ENCODE results near the gene CCDC33. TPM values are rescaled to one million over a fixed set of nuclear protein-coding genes. Genes with fewer than 3 reads are reported as not detected.

CCDC33 gene
- polyA plus RNA-seq, 1 donor: not detected

DNA sequence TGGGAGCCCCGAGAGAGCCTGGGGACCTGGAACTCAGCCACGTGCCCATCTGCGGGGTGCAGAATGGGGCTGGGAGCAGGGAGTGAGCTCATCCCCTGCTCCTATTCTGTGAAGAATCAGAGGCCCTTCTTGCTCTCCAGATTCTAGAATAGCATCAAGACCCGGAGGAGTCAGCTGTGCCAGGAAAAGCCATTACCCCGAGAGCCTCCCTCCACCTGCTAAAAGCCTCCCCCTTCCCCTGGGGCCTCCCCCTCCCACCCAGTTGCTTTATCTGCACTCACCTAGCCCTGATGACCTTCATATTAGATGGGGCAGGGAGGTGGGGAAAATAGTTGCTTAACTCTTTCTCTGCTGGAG is 23.1 kb downstream of the CCDC33 start:
- no peak for DNase-seq

DNA sequence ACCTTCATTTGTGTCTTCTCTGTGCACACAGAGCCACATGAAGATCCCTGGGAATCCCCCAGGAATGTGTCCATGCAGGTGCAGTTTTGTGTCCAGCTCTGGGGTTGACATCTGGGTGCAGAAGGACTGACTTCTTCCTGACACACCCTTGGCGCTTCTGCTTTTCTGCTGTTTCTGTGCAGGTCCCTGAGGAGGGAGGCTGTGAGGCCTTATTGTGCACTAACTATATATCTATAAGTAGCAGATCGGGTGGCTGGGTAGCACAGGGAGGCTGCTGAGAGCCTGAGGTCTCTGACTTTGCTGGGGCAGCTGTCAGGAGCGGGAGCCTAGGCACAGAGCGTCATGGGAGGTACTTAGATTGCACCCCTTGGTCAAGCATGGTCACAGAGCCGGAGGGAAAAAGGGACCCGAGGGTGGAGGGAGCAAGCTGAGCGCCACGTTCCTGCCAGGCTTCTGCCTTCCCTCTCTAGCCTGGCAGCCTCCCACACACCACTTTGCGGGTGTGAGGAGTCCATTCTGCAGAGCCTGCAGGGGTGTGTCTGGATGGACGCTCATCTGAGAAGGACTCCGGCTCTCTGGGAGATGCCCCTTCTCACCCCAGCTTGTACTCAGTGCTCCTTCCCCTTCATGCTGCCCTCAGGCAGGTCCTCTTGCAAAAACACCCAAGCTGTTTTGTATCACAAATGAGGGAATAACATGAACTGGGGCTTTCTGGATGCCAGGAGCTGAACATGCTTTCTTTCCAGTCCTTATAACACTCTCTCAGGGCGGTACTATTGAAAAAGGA is 23.9 kb downstream of the CCDC33 start:
- DNase-seq: no peak

DNA sequence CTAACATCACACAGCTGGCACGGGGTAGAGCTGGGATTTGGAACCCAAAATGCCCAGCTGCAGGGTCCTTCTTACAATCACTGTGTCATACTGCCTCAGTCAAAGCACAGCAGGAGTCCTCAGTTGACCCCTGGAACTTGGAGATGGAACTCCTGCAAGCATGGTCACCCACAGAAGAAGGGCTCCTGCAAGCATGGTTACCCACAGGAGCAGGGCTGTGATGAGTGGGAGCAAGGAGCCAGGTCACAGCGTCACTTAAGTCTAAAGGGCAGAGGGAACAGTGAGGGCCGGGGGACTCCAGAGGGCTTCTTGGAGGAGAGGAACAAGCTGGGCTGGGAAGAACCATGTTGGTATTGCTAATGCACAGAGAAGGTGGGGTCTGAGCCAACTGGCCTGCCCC is 24.9 kb downstream of the CCDC33 start:
- DNase-seq: no peak

DNA sequence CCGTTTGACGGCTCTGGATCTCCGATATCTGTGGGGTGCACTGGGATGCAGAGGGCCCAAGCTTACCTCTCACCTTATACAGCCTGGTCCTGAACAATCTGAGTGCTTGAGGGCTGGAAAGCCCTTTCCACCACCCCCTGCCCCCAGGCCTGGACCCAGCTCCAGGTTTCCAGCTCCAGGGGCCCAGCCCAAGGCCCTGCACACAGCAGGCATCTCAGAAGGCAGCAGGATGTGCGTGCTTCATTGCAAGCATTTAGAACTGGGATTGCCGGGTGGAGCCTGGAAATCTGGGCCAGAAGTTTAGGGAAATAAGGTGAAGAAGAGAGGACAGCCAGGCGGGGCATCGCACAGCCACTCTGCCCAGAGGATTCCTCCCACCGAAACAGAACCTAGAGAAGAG is 25.6 kb downstream of the CCDC33 start:
- no peak for DNase-seq

DNA sequence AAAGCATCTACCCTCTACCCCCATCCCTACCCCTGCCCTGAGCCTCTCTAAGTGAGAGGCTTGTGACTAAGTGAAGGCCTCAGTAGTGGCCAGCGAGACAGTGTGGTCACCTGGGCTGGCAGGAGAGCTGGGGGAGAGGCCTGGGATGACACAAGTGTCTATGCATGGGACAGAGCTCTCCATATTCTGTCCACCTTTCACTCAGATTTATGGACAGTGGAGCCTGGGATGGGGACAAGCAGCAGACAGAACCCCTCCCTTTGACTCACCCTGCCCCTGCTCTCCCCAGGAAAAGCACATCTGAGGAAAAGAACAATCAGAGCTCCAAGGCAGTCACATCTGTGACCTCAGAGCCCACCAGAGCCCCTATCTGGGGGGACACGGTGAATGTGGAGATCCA is 26.0 kb downstream of the CCDC33 start:
- DNase-seq: no peak

DNA sequence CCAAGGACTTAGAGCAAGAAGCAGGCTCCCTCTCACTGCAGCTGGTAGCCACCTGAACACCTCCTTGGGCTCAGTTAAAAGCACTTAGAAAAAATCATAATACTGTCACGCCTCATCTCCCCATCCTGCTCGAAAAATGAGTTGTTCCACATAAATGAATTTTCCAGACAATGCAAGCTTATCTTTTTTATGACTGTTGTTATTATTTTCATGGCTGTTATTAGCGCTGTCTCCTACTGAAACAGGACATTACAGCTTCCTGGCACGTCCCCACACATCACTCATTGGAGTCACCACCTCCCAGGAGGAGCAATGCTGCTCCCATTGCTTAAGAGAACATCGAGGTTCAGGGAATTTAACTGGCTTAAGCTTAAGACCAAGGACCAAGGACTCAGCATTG is 26.5 kb downstream of the CCDC33 start:
- DNase-seq: no peak

DNA sequence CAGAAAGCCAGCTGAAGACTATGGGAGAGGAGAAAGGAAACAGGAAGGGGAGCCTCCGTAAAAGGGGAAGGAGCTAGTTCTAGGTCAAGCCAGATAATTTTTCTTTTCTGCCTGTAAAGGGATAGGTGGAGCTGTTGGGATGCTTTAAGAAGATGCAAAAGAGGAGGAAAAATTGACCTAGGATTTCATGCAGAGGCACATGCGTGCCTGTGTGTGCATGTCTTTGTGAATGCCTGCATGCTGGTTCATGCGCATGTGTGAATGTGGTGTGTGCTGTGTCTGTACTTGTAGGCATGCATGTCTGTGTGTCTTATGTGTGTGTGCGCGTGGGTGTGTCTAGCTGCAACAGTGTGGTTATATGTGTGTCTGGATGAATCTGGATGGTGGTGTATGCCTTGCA is 27.3 kb downstream of the CCDC33 start:
- no peak for DNase-seq

DNA sequence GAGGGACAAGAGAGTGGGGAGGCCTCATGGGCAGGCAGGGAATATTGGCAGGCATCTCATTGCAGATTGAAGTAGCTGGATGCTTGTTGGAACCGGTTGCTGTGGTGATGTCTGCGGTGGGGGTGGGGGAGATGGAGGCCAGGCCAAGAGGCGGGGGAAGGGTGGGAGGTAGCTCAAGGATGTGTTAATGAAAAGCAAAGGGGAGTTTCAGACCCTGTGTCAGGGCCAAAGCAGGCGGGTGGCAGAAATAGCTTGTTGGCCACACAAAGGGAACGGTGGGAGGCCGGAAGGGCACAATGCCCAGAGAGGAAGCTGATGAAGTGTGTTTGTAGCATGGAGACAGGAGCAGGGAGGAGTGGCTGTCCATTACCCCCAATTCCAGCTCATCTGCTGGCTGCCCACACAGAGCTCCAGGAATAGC is 28.0 kb downstream of the CCDC33 start:
- DNase-seq: no peak

DNA sequence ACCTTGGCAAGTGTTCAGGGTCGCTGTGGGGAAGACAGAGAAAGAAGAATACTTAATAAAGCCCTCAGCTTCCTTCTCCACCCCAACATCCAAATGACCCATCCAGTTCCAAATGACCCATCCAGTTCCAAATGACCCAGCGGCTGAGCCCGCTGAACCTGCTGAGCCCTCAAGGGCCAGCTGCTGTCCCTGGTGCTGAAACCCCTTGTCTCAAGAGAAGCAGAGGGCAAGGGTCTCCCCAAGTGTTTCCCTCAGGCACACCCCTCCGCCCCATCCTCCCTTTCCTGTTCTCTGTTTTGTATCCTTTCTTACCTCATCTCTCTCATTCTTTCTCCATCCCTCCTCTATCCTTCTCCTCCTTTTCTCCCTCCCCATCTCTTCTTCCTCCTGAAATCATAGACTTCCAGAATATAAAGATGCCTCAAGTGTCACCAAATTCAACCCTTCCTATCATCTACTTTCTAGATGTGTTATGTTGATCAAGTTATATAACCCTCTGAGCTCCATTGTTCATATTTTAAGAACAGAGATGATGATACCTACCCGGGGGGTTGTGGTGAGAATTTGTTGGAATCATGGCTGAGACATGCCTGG is 29.0 kb downstream of the CCDC33 start:
- DNase-seq: peak; percentile 43

DNA sequence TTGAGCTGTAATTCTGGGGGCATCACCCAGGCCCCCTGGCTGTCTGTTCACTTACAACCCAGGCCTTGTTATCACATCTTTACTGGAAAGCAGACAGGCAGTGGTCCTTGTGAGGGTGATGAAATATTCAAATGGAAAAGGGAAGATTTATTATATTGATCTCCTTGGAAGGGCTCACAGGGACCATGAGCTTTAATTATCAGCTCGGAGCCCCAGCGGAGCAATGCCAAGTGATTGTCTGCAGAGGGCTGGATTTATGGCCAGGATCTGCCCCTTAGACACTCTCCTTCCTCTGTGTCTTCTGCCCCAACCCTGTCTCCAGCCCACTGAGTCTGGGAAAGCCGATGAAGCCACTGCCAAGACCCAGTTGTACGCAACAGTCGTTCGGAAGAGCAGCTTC is 31.9 kb downstream of the CCDC33 start:
- no peak for DNase-seq

DNA sequence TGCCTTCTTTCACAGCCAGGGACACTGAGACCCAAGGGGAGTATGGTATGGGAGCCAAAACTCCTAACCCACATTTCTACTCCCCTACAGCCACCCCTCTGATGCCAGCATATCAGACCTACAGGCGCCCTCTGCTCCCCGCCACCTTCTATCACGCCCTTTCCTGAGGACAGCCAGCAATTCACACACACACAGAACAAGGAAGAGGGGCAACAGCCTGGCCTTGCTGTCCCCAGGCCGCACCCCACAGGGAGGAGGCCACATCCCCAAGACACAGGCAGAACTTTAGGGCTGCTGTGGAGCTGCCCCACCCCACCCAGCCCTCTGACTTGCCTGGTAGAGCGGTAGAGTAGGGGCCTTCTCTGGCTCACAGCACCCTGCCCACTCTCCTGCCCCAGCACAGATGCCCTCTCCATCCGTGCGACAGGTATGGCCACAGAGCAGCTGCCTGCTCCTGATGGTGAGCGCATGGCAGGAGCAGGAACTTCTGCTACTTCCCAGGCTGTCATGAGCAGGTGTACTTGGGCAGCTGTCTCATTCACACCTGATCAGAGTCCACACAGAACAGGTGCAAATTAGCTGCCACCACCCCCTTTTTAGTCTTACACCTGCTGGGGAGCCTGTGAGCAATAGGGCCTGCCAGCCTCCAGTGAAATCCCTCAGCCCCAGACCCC is 33.4 kb downstream of the CCDC33 start:
- no peak for DNase-seq

DNA sequence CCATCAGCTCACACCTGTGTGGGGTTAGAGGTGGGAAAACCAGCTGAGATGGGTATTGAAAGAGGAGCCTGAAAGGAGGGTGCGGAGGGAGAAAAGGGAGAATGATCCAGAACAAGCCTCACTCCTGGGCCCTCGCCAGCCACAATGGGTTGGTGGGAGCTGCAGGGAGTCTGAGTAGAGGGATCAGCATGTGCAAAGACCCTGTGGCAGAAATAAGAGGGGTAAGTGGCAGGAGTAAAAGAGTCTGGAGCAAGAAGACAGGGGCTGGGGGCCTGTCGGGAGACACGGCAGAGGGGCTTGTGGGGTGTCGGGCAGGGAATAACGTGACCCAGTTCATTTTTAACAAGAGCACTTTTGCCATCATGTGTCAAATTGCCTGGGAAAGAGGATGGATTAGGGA is 34.0 kb downstream of the CCDC33 start:
- no peak for DNase-seq

DNA sequence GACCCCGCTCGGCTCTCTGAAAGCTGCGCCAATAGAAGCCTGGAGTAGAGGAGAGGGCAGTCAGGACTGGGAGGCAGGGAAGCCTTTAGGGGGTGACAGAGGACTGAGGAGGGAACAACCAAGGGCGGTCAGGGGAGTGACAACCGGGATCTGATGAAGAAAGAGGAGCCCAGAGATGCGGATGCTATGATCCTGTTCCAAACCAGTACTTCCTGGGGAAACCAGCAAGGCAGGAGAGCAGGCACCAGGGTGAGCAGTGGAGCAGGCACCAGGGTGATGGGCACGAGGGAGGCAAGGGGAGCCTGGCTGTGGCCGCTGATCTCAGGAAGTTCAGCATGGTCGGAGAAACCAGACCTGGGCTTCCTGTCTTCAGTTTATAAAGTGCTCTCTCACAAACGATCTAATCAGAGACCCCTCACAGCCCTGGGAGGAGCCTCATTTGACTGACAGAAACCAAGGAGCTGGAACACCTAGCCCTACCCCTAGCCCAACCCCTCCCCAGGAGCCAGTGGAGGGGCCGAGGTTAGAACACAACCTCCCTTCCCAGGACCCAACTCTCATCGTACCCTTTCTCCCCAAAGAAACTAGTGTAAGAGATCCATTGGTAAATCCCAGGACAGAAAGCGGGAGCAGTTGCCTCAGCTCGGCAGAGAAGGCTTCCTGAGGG is 34.9 kb downstream of the CCDC33 start:
- DNase-seq: no peak

DNA sequence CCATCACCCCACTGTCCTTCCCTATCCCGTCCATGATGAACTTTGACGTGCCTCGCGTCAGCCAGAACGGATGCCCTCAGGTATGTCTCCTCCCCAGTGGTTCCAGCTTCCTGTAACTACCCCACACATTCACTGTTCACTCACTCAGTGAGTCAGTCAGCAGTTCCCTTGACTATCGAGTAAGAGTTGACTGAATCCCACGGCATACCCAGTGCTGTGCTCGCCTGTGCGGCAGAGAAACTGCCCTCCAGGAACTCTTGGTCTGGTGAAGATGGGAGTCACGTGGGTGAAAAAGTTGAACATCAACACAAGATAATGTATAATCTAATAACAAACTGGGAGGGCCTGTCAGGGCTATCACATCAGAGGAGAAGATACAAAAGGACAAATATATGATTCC is 36.7 kb downstream of the CCDC33 start:
- no peak for DNase-seq

DNA sequence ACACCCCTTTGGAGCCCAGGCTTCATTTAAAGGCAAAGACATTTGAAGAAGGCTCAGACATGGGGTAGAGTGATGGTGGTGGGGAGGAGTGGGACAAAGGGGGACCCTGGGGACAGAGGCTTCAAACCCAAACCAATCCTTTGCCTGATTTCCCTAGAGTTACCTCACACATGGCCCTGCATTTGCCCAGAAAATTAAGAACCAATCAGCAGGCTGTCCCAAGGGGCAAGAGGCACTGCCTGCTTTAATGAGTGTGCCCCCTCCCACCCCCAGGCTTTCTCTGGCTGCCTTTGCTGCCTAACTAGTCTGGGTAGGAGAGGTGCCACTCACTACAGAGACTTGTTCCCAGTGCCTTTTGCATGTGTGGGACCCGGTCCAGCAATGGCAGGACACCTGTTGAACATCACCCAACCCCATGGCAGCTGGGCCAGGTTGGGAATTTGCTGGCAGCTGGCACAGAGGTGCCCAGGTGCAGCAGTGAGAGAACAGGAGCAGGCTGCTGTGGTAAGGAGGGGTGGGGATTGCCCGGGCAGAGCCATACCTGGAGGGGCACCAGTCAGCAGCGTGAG is 38.4 kb downstream of the CCDC33 start:
- DNase-seq: no peak

DNA sequence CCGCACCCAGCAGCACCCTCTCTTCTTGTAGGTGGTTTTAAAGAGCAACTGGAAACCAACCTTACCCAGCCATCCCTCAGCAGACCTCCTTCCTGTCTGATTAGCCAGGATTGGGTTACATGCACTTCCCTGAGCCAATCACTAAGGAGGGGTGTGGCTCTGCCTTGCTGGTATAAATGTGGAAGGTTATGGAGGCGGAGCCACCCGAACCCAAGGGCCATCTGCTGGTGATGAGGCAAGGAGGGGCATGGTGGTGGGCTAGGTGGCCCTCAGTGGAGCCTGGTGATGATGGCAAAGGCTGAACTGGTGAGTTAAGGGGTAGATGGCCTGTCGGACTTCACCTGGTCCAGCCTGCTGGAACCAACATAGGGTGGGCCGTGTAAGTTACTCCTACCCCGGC is 39.8 kb downstream of the CCDC33 start:
- no peak for DNase-seq

DNA sequence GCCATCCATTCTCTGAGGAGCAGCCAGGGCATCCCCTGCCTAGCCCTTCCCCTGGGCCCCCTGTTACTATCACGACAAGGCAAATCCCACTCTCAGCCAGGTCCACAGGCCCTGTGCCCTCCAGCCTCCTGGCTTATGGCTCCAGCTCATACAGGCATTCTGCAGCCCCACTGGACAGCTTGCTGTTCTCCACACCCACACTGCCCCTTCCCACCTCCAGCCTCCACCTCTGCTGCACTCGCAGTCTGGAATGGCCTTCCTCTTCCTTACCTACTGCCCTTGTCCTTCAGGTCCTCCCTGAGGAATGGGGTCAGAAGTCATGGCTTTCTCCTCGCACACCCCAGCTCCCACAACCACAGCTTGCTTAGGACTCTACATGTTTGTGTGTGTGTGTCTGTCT is 40.4 kb downstream of the CCDC33 start:
- no peak for DNase-seq

DNA sequence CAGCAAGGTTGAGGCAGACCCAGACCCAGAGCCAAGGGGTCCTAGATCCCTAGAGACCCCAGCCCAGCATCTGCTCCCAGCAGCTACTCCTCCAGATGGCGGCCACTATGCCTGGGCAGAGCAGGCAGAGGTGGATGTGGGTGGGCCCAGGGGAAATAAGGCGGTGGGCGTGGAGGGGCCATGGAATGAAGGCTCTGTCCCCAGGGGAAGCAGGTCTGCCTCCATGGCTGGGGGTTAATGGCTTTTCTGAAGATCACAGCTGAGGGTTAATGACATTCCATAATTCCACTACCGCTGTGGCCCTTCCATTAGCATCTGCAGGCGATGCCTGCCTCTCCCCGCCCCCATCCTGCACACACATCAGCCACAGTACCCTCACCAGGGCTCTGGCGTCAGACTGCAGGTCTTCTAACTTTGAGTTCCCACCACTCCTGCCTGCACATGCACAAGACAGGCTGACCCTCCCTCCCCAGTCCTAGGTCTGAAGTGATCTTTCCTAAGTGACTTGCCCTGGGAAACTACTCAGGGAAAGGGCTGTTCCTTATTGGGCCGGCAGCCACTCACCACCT is 41.2 kb downstream of the CCDC33 start:
- DNase-seq: no peak

DNA sequence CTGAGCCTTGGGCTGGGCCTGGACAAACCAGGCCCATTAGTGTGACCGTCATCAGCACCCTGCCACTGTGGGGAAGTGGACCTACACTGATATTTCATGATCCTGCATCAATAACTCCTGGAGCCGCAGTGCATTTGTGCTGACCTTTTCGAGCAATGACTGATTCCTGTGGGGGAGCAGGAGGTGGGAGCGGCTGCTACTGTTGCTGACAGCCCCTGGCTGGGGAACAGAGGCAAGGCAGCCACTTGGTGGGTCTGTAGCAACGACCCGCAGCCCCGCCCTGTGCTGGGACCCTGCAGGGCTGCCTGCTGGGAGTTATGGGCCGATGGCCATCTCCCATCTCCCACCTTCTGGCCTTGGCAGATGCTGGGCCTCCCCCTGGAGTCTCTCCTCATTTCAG is 42.1 kb downstream of the CCDC33 start:
- no peak for DNase-seq

DNA sequence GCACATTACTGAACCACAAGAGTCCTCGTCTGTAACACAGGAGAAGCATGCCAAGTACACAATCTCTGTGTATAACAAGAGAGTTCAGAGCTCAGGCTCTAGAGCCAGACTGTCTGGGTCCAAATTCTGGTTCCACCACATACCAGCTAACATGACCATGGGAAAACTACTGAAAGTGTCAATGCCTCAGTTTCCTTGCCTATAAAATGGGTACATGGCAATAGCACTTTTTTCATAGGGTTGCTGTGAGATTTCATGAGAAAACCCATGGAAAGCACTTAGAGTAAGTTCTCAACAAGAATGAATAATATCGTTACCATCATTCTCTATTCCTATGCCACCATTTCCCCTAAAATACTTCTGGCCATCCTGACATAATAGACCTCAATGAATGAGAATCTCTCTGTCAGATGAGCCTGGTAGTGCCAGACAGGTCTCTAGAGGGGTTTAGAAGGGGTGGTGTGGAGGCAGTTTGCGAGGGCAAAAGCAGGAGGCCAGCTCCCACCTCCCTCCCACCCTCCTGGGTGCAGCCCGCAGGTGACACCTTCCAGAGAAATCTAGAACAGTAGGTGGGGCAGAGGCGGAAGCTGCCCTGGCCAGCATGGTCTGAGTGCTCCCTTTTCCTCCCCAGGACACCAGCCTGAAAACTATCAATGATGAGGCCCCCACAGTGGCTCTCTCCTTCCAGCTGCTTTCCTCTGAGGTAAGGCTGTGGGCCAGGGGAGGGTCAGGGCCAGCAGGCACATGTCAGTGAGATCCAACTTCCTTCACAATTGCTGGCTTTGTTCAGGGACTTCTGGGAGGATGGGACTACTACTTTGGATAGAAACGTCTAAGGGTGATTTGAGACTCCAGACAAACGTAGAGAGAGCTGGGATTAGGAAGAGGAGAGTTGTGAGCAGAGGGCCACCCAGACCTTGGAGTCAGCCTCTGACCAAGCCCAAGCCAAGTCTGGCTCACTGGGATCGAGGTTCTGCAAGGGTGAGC is 45.3 kb downstream of the CCDC33 start:
- DNase-seq: no peak

DNA sequence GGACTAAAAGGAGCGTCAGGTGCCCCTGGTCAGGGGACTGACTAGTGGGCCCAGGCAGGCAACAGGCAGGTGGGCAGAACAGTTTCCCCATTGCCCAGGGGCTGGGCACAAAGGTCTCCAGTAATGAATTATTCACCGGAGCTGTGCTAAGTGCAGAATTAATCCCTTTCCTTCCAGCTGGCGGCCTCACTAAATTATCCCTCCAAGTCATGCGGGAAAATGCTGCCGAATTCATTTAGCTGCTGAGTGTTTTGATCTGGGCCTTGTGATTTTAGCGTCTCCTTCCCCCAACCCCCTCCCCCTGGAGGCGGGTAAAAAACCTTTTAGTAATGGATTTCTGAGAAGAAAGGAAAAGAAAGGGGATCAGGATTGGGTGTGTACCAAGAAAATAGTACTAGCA is 47.2 kb downstream of the CCDC33 start:
- DNase-seq: no peak

DNA sequence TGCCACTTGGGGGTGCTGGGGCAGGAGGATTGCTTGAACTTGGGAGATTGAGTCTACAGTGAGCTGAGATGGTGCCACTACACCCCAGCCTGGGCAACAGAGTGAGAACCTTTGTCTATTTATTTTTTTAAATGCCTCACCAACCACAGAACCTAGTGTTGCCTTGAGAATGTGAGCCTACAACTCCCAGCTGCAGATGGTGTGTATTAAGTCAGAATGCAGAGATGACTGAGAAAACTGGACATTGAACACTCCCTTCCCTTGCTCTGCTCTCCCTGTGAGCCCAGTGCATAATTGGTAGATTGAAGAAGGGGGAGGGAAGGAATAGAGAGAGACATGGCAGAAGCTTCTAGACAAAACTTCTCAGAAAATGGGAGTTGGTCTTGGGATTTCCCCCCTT is 53.5 kb downstream of the CCDC33 start:
- DNase-seq: no peak
